ENCODE measurements around the gene EDIL3. TPM values are rescaled to one million over a fixed set of nuclear protein-coding genes. Genes with fewer than 3 reads are reported as not detected.

EDIL3 gene
- total and polyA plus RNA-seq, 2 donors from 2014 or later, result 5.2 to 32.8 TPM

DNA sequence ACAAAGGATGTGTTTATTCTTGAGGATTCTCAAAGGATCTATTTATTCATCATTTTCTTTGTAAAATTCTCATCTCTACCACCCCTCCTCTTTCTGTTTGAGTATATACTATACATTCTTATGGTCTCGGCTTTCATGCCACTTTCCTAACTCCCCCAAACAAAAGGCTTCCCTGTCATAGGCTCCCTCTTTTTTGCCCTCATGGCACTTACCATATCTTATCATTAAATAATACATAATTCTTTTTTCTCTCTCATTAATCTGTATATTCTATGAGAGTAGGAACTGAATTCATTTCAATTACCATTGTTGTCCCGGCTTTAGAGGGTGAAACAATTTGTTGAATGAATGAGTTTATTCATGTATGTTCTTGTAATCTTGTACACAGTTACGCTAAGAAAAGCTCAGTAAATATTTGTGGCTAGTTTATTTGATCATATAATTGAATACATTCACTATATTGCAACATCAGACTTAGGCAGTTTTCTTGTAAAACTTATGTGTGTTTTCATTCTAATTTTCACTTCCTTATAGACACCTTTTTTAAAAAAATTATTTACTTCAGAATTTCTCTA lies 254.6 kb downstream of the EDIL3 start:
- DNase-seq, result no peak
- Histone ChIP-seq H3K4me3 (ENCODE audit: low read length in 3 of 3) (no peak overlapping the region), H3K27me3 (ENCODE audit: control insufficient read depth, insufficient read depth, low read length) (no peaks in the 10 kb centered on the region), H3K9me3 (ENCODE audit: control insufficient read depth in 2 of 3, insufficient read depth in 1 of 3, low read length in 3 of 3) (no peaks in the 10 kb centered on the region), H3K4me1 (ENCODE audit: control insufficient read depth in 2 of 3, insufficient read depth in 2 of 3, low read depth in 1 of 3, low read length in 3 of 3) (no peaks in the 10 kb centered on the region), H3K27ac (ENCODE audit: low read depth in 2 of 2, low read length in 2 of 2) (no peak overlapping the region), H3K36me3 (ENCODE audit: control insufficient read depth in 2 of 3, insufficient read depth in 3 of 3, low read length in 3 of 3) (no peaks in the 10 kb centered on the region), H3K9ac (ENCODE audit: low read length in 3 of 3) (no peak overlapping the region)
- TF ChIP-seq, protein P1, sequence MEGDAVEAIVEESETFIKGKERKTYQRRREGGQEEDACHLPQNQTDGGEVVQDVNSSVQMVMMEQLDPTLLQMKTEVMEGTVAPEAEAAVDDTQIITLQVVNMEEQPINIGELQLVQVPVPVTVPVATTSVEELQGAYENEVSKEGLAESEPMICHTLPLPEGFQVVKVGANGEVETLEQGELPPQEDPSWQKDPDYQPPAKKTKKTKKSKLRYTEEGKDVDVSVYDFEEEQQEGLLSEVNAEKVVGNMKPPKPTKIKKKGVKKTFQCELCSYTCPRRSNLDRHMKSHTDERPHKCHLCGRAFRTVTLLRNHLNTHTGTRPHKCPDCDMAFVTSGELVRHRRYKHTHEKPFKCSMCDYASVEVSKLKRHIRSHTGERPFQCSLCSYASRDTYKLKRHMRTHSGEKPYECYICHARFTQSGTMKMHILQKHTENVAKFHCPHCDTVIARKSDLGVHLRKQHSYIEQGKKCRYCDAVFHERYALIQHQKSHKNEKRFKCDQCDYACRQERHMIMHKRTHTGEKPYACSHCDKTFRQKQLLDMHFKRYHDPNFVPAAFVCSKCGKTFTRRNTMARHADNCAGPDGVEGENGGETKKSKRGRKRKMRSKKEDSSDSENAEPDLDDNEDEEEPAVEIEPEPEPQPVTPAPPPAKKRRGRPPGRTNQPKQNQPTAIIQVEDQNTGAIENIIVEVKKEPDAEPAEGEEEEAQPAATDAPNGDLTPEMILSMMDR (IDR thresholded peaks at IDR 0.05; ENCODE audit: borderline replicate concordance, extremely low read depth, insufficient read depth), result no peak
- FAIRE-seq, result no peak
- intact Hi-C loops (cut with DNase I), result no loop called here

DNA sequence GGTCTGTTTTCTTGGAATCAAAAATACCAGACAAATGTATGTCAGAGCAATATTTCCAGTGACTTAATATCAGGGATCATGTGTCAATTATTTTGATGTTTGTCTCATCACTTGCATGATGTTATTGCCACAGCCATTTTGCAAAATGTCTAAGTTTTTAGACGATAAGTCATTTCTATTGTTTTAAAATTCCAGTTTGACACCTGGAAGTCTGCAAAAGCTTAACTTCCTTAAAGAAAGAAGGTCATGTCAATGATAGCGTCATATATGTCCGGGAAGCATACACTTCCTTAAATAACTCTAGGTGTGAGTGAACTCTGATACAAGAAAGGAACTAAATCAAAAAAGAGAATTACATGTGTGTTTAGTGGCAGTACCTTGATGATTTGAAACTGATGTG lies 259.5 kb downstream of the EDIL3 start:
- TF ChIP-seq, protein P1 (IDR thresholded peaks at IDR 0.05; ENCODE audit: borderline replicate concordance, extremely low read depth, insufficient read depth), result no peak
- intact Hi-C loops (cut with DNase I), result no loop called here
- no peak for FAIRE-seq

DNA sequence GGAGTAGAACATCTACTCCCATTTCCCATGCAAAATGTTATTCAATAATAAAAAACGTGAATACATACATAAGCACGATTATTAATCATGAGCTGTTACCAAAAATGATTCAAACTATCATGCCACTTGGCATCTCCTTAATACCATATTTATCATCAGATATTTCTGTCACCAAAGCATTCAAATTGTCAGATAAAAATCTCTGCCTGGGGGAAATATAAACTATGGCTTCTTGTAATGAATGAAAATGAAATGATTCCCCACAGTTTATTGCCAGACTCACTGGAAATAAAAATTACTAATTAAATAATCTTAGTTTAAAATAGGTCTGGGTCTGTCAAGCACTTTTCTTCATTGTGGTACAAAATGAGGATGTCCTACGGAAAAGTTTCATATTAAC lies 265.4 kb downstream of the EDIL3 start:
- DNase-seq (no peak), FAIRE-seq (no peak)
- Histone ChIP-seq H3K4me3 (ENCODE audit: low read length in 3 of 3) (no peak overlapping the region), H3K27me3 (ENCODE audit: control insufficient read depth, insufficient read depth, low read length) (no peaks in the 10 kb centered on the region), H3K27ac (ENCODE audit: low read depth in 2 of 2, low read length in 2 of 2) (no peak overlapping the region), H3K9me3 (ENCODE audit: control insufficient read depth in 2 of 3, insufficient read depth in 1 of 3, low read length in 3 of 3) (no peaks in the 10 kb centered on the region), H3K9ac (ENCODE audit: low read length in 3 of 3) (no peak overlapping the region), H3K4me1 (ENCODE audit: control insufficient read depth in 2 of 3, insufficient read depth in 2 of 3, low read depth in 1 of 3, low read length in 3 of 3) (no peaks in the 10 kb centered on the region), H3K36me3 (ENCODE audit: control insufficient read depth in 2 of 3, insufficient read depth in 3 of 3, low read length in 3 of 3) (no peaks in the 10 kb centered on the region)
- TF ChIP-seq, protein P1 (IDR thresholded peaks at IDR 0.05; ENCODE audit: borderline replicate concordance, extremely low read depth, insufficient read depth), result no peak
- intact Hi-C loops (cut with DNase I), result no loop called here

More for the DNA sequence above, 259.5 kb downstream of the EDIL3 start:
- H3K27me3 ChIP-seq (ENCODE audit: control insufficient read depth, insufficient read depth, low read length), result no peaks in the 10 kb centered on the region
- peak in 1 of 5 donors; percentile 4 for DNase-seq
- no peak overlapping the region for H3K4me3 ChIP-seq (ENCODE audit: low read length in 3 of 3)
- H3K4me1 ChIP-seq (ENCODE audit: control insufficient read depth in 2 of 3, insufficient read depth in 2 of 3, low read depth in 1 of 3, low read length in 3 of 3), result no peaks in the 10 kb centered on the region
- H3K27ac ChIP-seq (ENCODE audit: low read depth in 2 of 2, low read length in 2 of 2), result no peak overlapping the region
- no peak overlapping the region for H3K9ac ChIP-seq (ENCODE audit: low read length in 3 of 3)
- no peaks in the 10 kb centered on the region for H3K9me3 ChIP-seq (ENCODE audit: control insufficient read depth in 2 of 3, insufficient read depth in 1 of 3, low read length in 3 of 3)
- H3K36me3 ChIP-seq (ENCODE audit: control insufficient read depth in 2 of 3, insufficient read depth in 3 of 3, low read length in 3 of 3), result no peaks in the 10 kb centered on the region

GRCh38 chr5:84118551-84118950 lies 266.1 kb downstream of the EDIL3 start:
- Histone ChIP-seq H3K4me1 (ENCODE audit: control insufficient read depth in 2 of 3, insufficient read depth in 2 of 3, low read depth in 1 of 3, low read length in 3 of 3) (no peaks in the 10 kb centered on the region), H3K9ac (ENCODE audit: low read length in 3 of 3) (no peak overlapping the region), H3K27ac (ENCODE audit: low read depth in 2 of 2, low read length in 2 of 2) (no peak overlapping the region), H3K27me3 (ENCODE audit: control insufficient read depth, insufficient read depth, low read length) (no peaks in the 10 kb centered on the region), H3K36me3 (ENCODE audit: control insufficient read depth in 2 of 3, insufficient read depth in 3 of 3, low read length in 3 of 3) (no peaks in the 10 kb centered on the region), H3K9me3 (ENCODE audit: control insufficient read depth in 2 of 3, insufficient read depth in 1 of 3, low read length in 3 of 3) (no peaks in the 10 kb centered on the region), H3K4me3 (ENCODE audit: low read length in 3 of 3) (no peak overlapping the region)
- intact Hi-C loops (cut with DNase I), result no loop called here
- FAIRE-seq (no peak), DNase-seq (no peak)
- TF ChIP-seq, protein P1 (IDR thresholded peaks at IDR 0.05; ENCODE audit: borderline replicate concordance, extremely low read depth, insufficient read depth), result no peak

Data from kidney (tissue), 14 donors.